NCI-H1436 (cell line): Measurements from ENCODE around the gene MMEL1.
A peak's percentile ranks its signal among the peaks of the same experiment; 100 is the strongest.
"Not testable (repeated sequence)": the region's sequence is repeated elsewhere in the genome, so short reads cannot be mapped to it uniquely, and the experiment has no call there.

ENCODE experiments used
- DNase-seq: peaks from one replicate; lab custom pipeline; 2025; lab: John Stamatoyannopoulos, UW

Gene MMEL1, protein sequence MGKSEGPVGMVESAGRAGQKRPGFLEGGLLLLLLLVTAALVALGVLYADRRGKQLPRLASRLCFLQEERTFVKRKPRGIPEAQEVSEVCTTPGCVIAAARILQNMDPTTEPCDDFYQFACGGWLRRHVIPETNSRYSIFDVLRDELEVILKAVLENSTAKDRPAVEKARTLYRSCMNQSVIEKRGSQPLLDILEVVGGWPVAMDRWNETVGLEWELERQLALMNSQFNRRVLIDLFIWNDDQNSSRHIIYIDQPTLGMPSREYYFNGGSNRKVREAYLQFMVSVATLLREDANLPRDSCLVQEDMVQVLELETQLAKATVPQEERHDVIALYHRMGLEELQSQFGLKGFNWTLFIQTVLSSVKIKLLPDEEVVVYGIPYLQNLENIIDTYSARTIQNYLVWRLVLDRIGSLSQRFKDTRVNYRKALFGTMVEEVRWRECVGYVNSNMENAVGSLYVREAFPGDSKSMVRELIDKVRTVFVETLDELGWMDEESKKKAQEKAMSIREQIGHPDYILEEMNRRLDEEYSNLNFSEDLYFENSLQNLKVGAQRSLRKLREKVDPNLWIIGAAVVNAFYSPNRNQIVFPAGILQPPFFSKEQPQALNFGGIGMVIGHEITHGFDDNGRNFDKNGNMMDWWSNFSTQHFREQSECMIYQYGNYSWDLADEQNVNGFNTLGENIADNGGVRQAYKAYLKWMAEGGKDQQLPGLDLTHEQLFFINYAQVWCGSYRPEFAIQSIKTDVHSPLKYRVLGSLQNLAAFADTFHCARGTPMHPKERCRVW

GRCh38 chr1:2632561-2633361, at the start of gene MMEL1:
MMEL1 (minus strand) TSS chr1:2633016; CDS start chr1:2629484, 3,532 bp downstream.
- DNase-seq: peak; percentile 50

- not testable (repeated sequence) for DNase-seq
These were observed 43.9 kb upstream of the MMEL1 start for GRCh38 chr1:2676726-2677125.

GRCh38 chr1:2671656-2672055, 38.8 kb upstream of the MMEL1 start:
- not testable (repeated sequence) for DNase-seq

DNA sequence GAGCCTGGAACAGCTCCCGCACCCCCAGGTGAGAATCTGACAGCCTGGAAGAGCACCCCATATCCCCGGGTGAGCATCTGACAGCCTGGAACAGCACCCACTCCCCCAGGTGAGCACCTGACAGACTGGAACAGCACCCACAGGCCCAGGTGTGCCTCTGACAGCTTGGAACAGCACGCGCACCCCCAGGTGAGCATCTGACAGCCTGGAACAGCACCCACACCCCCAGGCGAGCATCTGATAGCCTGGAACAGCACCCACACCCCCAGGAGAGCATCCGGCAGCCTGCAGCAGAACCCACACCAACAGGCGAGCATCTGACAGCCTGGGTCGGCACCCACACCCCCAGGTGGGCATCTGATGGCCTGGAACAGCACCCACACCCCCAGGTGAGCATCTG, 27.0 kb upstream of the MMEL1 start:
- not testable (repeated sequence) for DNase-seq

GRCh38 chr1:2657909-2658308, 25.1 kb upstream of the MMEL1 start:
- not testable (repeated sequence) for DNase-seq

GRCh38 chr1:2657124-2657523, 24.3 kb upstream of the MMEL1 start:
- not testable (repeated sequence) for DNase-seq

- not testable (repeated sequence) for DNase-seq
These were observed 23.0 kb upstream of the MMEL1 start for GRCh38 chr1:2655598-2656434.

DNA sequence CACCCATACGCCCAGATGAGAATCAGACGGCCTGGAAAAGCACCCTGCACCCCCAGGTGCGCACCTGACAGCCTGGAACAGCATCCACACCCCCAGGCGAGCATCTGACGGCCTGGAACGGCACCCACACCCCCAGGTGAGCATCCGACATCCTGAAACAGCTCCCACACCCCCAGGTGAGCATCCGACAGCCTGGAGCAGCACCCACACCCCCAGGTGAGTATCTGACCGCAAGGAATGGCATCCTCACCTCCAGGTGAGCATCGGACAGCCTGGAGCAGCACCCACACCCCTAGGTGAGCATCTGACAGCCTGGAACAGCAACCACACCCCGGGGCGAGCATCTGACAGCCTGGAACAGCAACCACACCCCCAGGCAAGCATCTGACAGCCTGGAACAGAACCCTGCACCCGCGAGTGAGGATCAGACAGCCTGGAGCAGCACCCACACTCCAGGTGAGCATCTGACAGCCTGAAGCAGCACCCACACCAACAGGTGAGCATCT, 21.7 kb upstream of the MMEL1 start:
- DNase-seq: not testable (repeated sequence)

- DNase-seq: not testable (repeated sequence)
These were observed 21.1 kb upstream of the MMEL1 start for GRCh38 chr1:2653741-2654442.

DNA sequence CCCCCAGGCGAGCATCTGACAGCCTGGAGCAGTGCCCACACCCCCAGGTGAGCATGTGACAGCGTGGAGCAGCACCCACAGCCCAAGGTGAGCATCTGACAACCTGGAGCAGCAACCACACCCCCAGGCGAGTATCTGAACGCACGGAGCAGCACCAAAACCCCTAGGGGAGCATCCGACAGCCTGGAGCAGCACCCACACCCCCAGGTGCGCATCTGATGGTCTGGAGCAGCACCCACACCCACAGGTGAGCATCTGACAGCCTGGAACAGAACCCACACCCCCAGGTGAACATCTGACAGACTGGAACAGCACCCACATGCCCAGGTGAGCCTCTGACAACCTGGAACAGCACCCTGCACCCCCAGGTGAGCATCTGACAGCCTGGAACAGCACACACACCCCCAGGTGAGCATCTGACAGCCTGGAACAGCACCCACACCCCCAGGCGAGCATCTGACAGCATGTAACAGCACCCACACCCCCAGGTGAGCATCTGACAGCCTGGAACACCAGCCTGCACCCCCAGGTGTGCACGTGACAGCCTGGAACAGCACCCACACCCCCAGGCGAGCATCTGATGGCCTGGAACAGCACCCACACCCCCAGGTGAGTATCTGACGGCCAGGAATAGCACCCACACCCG, 20.2 kb upstream of the MMEL1 start:
- DNase-seq: not testable (repeated sequence)

GRCh38 chr1:2652152-2652925, 19.5 kb upstream of the MMEL1 start:
- not testable (repeated sequence) for DNase-seq

- no peak for DNase-seq
These were observed 18.3 kb upstream of the MMEL1 start for GRCh38 chr1:2650967-2651645.

GRCh38 chr1:2646837-2647236, 14.0 kb upstream of the MMEL1 start:
- DNase-seq: no peak

GRCh38 chr1:2645776-2646175, 13.0 kb upstream of the MMEL1 start:
- no peak for DNase-seq

- DNase-seq: no peak
These were observed 12.3 kb upstream of the MMEL1 start for GRCh38 chr1:2645143-2645542.

DNA sequence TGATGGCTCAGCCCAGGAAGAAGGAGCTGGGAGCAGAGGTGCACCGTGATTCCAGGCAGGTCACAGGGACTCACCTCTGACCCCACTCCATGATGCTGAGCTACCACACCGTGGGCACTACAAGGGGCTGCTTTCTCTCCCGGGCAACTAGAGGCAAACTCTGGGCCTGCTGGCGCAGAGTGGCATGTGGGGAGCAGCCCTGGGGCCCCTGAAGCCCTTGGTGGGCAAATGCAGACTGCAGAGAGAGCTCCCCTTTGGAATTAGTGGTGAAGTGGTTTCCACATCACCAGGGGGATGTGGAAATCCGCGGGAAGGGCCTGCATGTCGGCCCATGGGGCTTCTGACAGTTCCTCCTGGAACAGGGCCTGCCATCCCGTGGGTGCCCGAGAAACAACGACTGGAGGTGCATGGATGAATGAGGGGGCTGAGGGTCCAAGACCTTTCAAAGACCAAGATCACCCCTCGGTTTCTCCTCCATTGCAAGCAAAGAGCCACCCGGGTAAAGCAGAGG, 11.8 kb upstream of the MMEL1 start:
- no peak for DNase-seq

DNA sequence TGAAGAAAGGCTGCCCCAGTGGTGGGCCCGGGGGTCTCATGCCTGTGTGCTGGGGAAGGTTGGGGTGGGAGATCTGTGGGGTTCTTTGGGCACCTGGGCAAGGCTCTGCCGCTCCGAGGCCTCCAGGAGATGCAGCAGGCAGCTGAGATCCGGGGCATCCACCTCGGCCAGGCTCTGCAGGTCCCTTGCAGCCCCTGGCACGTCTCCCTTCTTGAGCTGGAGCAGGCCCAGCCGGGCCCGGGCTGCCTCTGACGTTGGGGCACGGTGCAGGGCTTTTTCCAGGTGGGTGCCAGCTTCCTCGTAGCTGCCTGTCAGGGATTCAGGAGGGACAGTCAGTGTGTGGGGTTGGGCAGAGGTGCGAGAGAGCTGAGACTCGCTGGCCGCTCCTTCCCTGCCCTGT, 11.4 kb upstream of the MMEL1 start:
- DNase-seq: no peak

- no peak for DNase-seq
These were observed 10.7 kb upstream of the MMEL1 start for GRCh38 chr1:2643414-2644077.
